H1 (cell line): ENCODE measurements around the gene GRIK4. TPM values are rescaled to one million over a fixed set of nuclear protein-coding genes. Genes with fewer than 3 reads are reported as not detected.

Experiments
- KDM1A ChIP-seq: fragments of 200-600, 300-600 bp; sonication (generic); IDR thresholded peaks from 2 replicates; pipeline ENCODE4 v1.7.1; 2016; ENCODE audit warnings: mild to moderate bottlenecking, low read length, borderline replicate concordance
- SAP30 ChIP-seq: fragments of 300-600 bp; sonication (generic); IDR thresholded peaks from 2 replicates; pipeline ENCODE4 v1.7.1; 2012; ENCODE audit warnings: low read length, moderate library complexity, mild to moderate bottlenecking, inconsistent platforms; ENCODE audit not compliant: insufficient read depth, insufficient replicate concordance
- polyA plus RNA-seq, 7 experiments: library from polyadenylated mRNA; depleted of rRNA in 3 of 7; stranded (reverse) in 5 of 7; unstranded in 2 of 7; fragments of >200 nt in 5 of 7; fragments of 200-250 nt in 2 of 7; gene quantifications; 1 replicate in 5 of 7; 2 replicates in 1 of 7; 4 replicates in 1 of 7; pipeline versions ENCODE4 v1.2.1 to v1.2.3, GENCODE V29; 2011 to 2013; ENCODE audit warnings: missing spikeins in 2 of 7, mixed read lengths in 2 of 7
- total RNA-seq: library from RNA; stranded (reverse); fragmentation: NEBNext Ultra II Directional; extraction: Animal tissue kit (Norgen Biotek cat#: 25700); gene quantifications from 2 replicates; pipeline ENCODE4 v1.2.1, GENCODE V29; 2021

The GRIK4 gene
- total and polyA plus RNA-seq, 2 of the 8 experiments (the other 6 are each of a cell fraction or from before 2014, with no cell fraction given): 1.2 to 2.9 TPM

GRCh38 chr11:120893440-120894201 is 382.1 kb downstream of the GRIK4 start (continued):
- TF ChIP-seq SAP30 (no peak), KDM1A (no peak)
